DMS114 treated with DMSO at 0.1 percent for 48 hours (cell line): ENCODE results near the gene PCBP3.
"Not testable (repeated sequence)": the region's sequence is repeated elsewhere in the genome, so short reads cannot be mapped to it uniquely, and the experiment has no call there.

Experiments used
- DNase-seq: peaks from one replicate; lab custom pipeline; 2025; ENCODE audit not compliant: unreplicated experiment; lab: John Stamatoyannopoulos, UW

The PCBP3 gene

DNA sequence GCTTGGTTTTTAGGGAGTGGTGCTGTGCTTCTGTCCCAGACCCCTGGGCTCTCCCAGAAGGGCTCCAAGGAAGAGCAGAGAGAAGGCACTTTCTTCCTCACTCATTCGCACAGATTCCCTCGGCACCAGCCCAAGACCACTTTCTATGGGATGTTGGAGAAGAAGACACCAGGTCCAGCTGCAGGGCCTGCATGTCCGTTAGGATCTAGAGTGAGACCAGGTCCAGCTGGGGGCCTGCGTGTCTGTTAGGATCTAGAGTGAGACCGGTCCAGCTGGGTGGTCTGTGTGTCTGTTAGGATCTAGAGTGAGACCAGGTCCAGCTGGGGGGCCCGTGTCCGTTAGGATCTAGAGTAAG lies 30.9 kb upstream of the PCBP3 start:
- not testable (repeated sequence) for DNase-seq

DNA sequence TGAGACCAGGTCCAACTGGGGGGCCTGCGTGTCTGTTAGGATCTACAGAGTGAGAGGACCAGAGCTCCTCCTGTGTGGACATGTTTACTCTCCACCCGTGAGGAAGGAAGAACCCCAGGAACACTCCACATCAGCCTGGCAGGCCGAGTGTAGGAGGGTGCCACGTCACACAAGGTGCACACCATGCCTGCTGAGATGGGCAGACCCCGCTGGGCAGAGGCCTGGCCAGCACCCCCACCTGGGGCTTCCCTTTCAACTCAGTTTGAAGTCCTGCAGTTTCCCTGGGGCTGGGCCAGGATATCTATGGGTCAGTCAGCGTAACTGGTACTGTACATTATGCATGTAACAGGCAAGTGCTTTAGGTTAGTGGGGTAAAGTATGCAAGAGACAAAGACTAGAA lies 30.1 kb upstream of the PCBP3 start:
- DNase-seq = no peak

DNA sequence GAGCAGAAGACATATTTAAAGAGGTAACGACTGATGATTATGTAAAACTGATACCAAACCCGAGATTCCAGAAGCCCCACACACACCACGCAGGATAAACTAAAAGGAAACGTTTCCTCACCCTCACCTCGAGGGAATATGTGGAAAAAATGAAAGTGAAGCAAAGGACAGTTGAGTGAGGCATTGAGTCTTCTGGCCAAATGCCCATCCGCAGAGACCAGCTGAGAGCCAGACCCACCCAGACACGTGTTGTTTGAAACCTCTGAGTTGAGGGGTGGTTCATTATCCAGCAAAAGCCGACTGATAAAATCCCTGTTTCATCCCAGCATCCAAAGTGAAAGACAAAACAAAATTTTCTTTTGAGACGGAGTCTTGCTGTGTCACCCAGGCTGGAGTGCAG lies 29.6 kb upstream of the PCBP3 start:
- no peak for DNase-seq

DNA sequence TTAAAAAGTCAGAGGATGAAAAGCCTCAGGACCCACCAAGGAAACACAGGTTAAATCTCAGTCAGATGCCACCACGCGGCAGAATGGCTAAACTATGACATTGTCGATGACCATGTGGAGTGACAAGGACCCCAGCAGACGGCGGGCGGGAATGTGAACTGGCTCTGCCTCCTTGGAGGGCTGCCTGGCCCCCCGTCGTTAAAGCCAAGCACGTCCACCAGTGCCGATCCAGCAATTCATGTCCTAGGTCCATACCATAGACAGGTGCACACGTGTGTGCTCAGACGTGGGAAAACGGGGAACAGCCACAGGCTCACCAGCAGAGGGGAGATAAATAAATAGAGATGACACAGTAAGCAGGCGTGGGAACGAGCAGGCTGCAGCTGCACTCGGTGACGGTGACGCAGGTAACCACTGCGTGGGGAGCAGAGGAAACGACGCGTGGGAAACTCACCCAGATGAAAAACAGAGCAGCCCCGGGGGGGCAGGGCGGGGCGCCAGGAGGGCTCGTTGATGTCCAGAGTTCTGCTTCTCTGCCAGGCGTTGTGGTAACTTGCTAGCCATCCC lies 28.3 kb upstream of the PCBP3 start:
- DNase-seq = no peak

DNA sequence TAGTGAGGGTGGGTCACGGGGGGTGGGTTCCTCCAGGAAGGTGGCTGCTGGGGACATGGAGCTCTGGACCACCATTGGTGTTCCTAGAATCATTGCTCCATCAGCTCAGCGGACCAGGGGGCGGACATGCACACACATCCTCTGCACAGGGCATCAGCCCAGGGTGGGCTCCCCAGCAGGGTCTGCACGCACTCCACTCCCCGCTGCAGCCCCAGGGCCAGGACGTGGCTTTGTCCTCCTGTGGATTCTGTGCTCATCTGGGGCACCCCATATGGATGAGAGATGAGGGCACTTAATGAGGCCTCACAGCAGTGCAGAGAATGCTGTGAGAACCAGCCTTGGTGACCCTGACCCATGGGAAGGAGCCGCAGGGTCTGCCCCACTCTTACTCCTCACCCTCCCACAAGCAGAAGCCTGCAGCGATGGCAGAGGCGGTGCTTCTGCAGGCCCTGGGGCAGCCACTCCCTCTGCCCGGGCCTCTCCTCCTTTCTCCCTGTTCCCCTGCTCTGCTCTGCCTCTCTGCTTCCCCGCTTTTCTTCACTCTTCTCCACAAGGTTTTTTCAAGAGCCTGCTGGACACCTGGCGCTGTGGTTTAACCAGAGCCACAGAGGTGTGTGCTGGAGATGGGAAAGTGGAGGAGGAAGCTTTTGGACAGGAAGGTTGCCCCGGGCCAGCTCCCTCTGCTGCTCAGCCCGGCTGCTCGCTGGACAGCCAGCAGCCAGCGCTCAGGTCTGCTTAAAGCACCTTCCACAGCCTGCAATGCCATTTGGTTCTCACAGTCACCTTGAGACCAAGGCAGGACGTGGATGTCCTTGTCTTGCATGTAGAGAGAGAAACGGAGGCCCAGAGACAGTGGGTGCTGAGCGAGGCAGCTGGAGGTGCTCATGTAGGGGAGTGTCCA lies 26.3 kb upstream of the PCBP3 start:
- DNase-seq = no peak

DNA sequence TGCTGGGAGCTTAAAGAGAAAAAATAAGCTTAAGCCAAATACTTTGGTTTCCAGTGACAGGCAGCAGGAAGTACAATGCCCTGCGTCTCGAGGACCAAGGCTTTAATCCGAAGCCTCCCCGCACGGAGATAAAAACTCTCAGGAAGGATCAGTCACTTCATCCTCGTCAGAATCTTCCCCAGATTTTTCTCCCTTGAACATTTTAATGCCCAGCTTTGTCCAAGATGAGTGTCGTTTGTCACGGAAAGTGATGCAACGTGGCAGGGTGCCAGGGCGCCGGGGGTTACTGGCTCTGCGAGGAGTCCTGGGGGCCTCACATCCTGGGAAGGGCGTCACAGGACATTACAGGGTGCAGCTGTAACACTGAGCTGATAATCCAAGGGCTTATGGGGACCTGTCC lies 25.2 kb upstream of the PCBP3 start:
- DNase-seq = no peak

DNA sequence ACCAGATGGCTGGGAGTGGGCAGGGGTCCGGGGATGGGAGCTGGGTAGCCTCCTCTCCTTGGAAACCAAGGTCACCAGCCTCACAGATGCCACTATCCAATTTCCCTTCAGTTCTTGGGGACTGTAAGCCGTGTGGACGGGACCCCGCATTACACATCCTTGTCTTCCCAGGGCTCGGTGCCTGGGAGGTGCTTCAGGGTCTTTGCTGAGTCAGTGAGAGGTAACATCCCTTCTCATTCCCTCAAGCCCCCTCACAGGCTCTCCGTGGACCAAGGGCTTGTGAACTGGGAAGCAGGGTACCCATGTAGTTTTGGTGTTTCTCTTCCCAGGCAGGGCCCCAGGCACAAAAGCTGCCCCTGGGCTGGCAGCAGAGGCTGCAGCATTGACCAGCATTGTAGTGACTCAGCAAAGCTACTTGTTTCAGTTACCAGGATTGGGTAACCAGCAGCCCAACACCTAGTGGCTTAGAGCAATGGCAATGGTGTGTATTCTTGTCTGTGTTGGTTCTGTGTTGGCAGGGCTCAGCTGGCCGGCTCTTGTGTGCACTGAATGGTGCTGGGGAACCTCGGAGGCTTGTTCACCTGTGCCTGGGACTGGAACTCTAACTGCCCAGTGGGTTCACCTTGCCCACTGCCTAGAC lies 24.6 kb upstream of the PCBP3 start:
- no peak for DNase-seq

DNA sequence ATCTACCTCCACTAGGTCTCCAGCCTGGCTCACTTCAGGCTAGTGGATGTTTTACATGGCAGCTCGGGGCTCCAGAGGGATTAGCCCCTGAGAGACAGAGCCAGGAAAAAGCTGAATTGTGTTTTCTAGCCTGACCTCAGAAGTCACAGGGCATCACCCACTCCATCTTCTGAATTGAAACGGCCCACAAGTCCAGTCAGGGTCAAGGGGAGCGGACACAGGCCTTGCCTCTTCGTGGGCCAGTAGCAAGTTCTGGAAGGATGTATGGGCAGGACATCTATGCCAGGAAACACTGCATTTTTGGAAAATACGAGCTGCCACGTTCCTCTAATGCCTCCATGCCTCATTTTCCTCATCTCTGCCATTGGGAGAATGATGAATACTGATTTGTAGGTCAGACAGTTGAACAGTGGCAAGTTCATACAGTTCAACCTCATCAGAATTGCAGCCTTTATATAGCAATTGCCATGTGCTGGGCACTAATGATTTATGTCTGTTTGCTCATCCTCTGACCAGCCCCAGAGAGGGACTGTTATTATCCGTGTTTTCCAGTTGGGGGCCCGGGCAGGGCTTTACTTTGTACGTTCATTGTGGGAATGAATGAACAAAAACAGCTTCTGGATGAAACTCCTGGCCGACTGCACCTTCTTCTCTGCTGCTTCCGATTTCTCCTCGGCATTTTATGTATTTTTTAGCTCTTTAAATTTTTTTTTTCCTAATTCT lies 23.2 kb upstream of the PCBP3 start:
- DNase-seq = no peak

DNA sequence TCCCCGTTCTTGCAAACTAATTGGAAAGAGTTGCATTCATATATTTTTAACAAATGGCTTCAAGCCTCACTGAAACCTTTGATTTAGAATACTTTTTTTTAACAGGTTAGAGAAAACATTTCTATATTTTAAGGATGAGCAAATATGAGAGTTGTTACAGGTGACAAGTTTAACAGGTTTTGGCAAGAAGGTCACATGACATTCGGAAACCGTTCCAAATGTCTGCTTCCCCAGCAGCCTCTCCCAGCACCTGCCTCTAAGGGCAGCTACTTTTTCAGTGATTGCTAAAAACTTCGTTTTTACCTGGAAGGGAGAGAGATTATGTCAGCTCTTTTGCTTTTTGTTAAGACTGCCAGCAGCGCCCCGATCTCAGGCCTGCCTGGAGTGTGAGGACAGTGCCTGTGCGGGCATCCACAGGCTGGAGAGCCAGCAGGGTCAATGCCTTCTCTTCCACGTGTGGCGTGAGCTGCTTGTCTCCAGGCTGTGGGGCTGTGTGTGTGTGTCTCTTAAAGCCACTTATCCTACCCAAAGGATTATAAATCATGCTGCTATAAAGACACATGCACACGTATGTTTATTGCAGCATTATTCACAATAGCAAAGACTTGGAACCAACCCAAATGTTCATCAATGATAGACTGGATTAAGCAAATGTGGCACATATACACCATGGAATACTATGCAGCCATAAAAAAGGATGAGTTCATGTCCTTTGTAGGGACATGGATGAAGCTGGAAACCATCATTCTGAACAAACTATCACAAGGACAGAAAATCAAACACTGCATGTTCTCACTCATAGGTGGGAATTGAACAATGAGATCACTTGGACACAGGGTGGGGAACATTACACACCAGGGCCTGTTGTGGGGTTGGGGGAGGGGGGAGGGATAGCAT lies 21.8 kb upstream of the PCBP3 start:
- DNase-seq = not testable (repeated sequence)

DNA sequence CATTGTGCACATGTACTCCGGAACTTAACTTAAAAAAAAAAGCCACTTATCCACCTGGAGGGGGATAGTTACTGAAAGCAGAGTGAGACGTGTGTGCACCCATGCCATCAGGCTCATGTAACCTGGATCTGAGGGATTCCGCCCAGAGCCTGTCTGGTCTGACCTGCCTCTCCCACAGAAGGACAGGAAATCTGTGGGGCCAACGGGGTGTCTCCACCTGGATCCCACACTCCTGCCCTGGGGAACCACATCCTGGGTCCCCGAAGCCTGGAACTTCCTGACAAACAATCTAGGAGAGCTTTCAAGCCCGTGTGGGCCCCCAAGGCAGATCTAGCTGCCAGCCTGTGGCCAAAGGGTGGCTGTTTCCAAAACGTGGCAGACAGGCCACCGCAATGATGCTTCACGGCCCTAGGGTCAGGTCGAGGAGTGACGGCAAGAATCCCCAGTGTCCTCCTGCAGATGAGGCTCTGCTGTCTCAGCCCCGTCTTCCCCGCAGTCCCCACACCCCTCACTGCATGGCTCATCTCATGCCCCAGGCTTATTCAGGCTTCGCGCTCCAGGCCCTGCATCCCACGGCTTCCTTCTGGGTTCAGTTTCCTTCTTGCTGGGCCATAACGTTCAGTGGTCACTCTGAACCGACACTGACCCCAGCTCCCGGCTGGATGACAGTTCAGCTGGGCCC lies 21.0 kb upstream of the PCBP3 start:
- DNase-seq = no peak

DNA sequence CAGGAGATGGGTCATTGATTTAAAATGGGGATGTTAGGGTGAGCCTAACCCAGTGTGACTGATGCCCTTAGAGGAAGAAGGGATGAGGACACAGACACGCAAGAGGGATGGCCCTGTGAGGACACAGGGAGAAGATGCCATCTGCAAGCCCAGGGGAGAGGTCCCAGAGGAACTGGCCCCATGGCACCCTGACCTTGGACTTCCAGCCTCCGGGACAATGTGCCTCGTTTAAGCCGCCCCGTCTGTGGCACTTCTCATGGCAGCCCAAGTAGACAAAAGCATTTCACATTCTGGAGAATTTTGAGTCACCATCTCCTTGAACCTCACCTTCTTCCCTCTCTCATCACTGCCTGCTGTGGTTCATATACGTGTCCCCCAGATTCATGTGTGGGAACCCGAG lies 20.1 kb upstream of the PCBP3 start:
- no peak for DNase-seq

DNA sequence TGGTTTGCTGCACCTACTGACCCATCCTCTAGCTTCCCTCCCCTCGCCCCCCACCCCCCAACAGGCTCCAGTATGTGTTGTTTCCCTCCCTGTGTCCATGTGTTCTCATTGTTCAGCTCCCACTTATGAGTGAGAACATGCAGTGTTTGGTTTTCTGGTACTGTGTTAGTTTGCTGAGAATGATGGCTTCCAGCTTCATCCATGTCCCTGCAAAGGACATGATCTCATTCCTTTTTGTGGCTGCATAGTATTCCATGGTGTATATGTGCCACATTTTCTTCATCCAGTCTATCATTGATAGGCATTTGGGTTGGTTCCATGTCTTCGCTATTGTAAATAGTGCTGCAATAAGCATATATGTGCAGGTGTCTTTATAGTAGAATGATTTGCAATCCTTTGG lies 17.4 kb upstream of the PCBP3 start:
- not testable (repeated sequence) for DNase-seq

DNA sequence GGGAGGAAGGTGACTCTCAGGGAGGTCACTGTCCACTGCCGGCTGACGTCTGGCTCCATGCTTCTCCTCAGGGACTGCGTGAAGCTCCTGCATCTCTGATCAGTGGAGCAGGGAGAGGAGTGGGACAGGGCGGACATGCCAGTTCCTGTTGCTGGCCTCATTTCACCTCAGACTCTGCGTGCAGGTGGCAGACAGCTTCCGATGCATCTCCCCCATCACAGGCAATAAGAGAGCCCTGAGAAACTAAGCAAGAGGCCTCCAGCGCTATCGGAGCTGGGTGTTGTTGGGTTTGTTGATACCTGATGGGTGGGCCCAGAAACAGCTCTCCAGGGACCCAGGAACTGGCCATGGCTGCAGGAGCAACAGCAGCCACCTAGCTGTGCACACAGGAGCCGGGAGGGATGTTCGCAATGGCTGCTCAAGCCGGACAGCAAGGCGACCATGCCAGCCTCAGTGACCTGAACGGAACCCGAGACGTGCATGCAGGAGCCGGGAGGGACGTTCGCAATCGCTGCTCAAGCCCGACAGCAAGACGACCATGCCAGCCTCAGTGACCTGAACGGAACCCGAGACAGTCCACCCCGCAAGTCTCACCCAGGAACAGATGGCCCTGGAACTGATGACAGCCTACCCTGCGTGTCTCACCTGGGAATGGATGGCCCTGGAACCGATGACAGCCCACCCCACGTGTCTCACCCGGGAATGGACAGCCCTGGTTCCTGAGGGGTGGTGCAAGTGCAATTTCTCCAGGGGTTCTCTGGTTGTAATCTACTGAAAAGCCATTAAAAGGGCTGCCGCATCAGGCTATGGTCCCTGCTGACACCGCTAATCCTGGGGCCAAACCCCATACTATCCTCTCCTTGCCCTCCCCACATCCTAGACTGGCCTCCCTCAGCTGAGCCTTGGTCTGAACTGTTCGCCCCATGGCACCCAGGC lies 14.2 kb upstream of the PCBP3 start:
- DNase-seq = no peak

DNA sequence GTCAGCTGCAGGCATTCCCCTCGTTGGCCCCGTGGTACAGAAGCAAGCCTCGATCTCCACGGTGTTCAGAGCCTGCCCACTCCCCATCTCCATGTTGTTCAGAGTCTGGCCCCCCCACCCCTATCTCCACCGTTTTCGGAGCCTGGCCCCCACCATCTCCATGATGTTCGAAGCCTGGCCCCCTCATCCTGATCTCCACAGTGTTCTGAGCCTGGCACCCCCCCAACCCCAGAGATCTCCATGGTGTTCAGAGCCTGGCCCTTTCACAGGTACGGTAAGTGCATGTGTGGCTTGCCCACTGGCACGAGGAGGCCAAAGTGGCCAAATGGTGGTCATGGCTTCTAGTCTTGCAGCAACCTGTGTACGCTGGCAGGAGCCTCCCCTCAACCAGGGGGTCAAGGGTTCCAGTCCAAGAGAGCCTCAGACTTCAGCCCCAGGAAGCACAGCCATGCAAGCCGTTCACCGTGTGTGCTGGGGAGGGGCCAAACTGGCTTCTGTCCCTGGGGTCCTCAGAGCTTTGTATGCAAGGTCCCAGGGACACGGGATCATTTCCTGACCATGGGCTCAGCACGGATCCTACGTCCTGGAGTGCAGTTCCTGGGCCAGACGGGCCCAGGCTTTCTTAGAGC lies 13.3 kb upstream of the PCBP3 start:
- no peak for DNase-seq

DNA sequence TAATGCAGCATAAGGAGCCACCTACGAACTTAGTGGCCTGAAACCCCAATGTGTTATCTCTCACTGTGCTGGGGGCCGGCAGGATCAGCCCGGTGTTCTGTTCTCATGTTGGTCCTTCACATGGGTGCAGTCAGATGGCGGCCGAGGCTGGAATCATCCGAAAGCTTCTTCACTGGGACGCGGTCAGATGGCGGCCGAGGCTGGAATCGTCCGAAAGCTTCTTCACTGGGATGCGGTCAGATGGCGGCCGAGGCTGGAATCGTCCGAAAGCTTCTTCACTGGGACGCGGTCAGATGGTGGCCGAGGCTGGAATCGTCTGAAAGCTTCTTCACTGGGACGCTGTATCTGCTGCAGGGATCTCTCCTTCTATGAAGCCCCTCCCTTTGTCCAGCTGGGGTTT lies 12.6 kb upstream of the PCBP3 start:
- no peak for DNase-seq

DNA sequence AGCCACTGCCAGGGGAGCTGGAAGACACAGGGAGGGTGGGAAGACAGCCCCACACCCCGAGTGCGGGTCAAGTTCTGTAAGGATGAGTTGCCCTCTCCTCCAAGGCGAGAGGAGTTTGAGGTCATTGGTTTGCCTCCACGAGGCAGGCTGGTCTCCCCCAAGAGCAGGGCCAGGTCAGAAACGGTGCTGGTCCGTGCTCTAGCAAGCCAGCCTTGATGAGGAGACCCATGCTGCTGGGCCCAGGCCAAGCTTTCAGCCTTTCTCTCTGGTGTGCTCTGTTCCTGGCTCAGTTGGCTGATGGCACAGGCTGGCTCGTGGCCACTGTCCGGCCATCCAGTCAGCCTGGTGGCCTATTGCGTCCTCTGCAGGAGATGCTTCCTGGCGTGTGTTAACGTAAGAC lies 12.0 kb upstream of the PCBP3 start:
- no peak for DNase-seq

DNA sequence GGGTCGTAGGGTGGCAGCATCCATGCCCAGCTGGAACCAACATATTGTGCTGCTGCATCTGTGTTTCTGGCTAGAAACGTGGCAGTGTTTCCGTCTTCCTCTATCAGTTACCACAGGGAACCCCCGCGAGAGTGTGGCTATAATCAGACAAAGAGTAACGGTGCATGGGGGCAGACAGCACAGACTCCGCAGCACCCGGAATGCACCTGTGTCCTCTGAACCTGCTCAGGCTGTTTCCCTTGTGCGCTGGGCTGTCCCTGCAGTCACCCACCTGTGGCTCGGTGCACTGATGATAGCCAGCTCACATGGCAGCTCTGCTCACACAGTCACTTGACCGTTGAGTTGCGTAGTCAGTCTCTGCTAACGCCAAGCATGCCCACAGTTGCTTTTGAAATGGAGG lies 11.4 kb upstream of the PCBP3 start:
- DNase-seq = no peak

DNA sequence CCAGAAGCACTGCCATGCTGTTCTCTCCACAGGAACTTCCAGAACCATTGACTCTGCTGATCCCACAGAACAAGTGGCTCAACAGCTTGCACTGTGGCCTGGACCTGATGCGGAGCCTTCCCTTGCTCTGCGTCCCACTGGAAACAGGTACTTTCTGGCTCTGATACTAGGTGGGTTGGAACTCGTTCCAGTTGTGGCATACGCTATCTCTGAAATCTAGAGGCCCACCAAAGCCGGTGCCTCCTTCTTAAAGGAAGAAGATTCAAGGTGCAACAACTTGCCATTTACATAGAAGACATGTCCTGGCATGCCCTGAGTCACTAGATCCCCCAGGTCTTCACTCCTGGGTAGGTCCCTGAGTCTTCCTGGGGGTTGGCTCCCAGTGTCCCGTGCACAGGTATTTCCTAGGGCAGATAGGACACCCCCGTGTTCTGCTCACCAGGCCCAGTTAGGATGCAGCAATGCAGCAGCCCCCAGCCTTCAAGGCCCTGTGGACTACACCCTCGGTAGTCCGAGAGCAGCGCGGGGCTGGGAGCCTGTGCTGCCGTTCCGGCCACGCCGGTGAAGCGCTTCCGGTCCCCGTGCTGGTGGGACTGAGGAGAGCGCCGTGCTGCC lies 10.8 kb upstream of the PCBP3 start:
- DNase-seq = no peak
